Dendritic cell treated with granulocyte-macrophage colony-stimulating factor and Interleukin-4, amounts not matched to agents 40 ng/mL and 50 ng/mL, for 4 days (primary cell): ENCODE data around the gene BRAP.
"Not testable (repeated sequence)": the region's sequence is repeated elsewhere in the genome, so short reads cannot be mapped to it uniquely, and the experiment has no call there.

Experiments
- H3K27ac Mint-ChIP-seq: one replicate; pipeline ENCODE4 v1.8.0; 2022; ENCODE audit warnings: mild to moderate bottlenecking, mixed read lengths
- H3K27me3 Mint-ChIP-seq: one replicate; pipeline ENCODE4 v1.8.0; 2022; ENCODE audit warnings: mild to moderate bottlenecking, mixed read lengths
- H3K36me3 Mint-ChIP-seq: one replicate; pipeline ENCODE4 v1.8.0; 2022; ENCODE audit warnings: low read depth, mixed read lengths
- H3K4me1 Mint-ChIP-seq: one replicate; pipeline ENCODE4 v1.8.0; 2022; ENCODE audit warnings: low read depth, mixed read lengths
- H3K4me3 Mint-ChIP-seq: one replicate; pipeline ENCODE4 v1.8.0; 2022; ENCODE audit warnings: mild to moderate bottlenecking, moderate library complexity, mixed read lengths
- H3K9me3 Mint-ChIP-seq: one replicate; pipeline ENCODE4 v1.8.0; 2022; ENCODE audit warnings: mixed read lengths
- intact Hi-C: fragments of 100-400 bp; cut with micrococcal nuclease; formaldehyde crosslinking; loops from one replicate; pipeline ENCODE4 v1.15.0; 2022

Gene BRAP

GRCh38 chr12:111595341-111595835 lies 90.4 kb downstream of the BRAP start:
- H3K27me3 Mint-ChIP-seq, H3K4me3 Mint-ChIP-seq, H3K9me3 Mint-ChIP-seq, H3K27ac Mint-ChIP-seq: not testable (repeated sequence)
- Mint-ChIP-seq H3K4me1 (peaks cover 43% of the 10 kb centered on the region), H3K36me3 (peaks cover 31% of the 10 kb centered on the region)
- intact Hi-C loops = loop anchor here (10.0 kb wide), 1 partner anchor 89 kb away; the partner anchor contains the start of genes ACAD10 and BRAP
